MM.1S (cell line): ENCODE measurements around the gene PRF1.

Experiments used
- DNase-seq: peaks from one replicate; pipeline ENCODE4 v3.0.0-alpha.2; 2015
- H2AFZ ChIP-seq: fragments of 300-600 bp; sonication (generic); 2 replicates; pipeline ENCODE4 v1.6.0; 2016; ENCODE audit warnings: antibody characterized with exemption, low read length
- H3F3A ChIP-seq: fragments of 300-600 bp; sonication (generic); 2 replicates; pipeline ENCODE4 v1.6.1; 2016; ENCODE audit warnings: mild to moderate bottlenecking, antibody characterized with exemption, low read length, moderate library complexity, mixed read lengths; ENCODE audit not compliant: insufficient read depth
- H3K27ac ChIP-seq: fragments of 300-600 bp; sonication (generic); 2 replicates; pipeline ENCODE4 v1.5.1; 2016; ENCODE audit warnings: mild to moderate bottlenecking, low read length
- H3K27me3 ChIP-seq: fragments of 300-600 bp; sonication (generic); replicated peaks from 2 replicates; pipeline ENCODE4 v1.6.0; 2016; ENCODE audit warnings: low read length; ENCODE audit not compliant: insufficient read depth
- H3K36me3 ChIP-seq: fragments of 300-600 bp; sonication (generic); replicated peaks from 2 replicates; pipeline ENCODE4 v1.6.1; 2016; ENCODE audit warnings: mild to moderate bottlenecking, low read length, mixed read lengths; ENCODE audit not compliant: insufficient read depth
- H3K4me1 ChIP-seq: fragments of 300-600 bp; sonication (generic); 2 replicates; pipeline ENCODE4 v1.6.1; 2016; ENCODE audit warnings: low read length, mixed read lengths
- H3K4me2 ChIP-seq: fragments of 300-600 bp; sonication (generic); 2 replicates; pipeline ENCODE4 v1.6.0; 2016; ENCODE audit warnings: low read depth, low read length
- H3K4me3 ChIP-seq: fragments of 300-600 bp; sonication (generic); 2 replicates; pipeline ENCODE4 v1.5.1; 2016; ENCODE audit warnings: low read length, mixed read lengths
- H3K79me2 ChIP-seq: fragments of 300-600 bp; sonication (generic); 2 replicates; pipeline ENCODE4 v1.6.1; 2016; ENCODE audit warnings: mixed run types, low read length, mixed read lengths
- H3K9ac ChIP-seq: fragments of 300-600 bp; sonication (generic); 2 replicates; pipeline ENCODE4 v1.6.1; 2016; ENCODE audit warnings: low read length, mixed read lengths
- H3K9me2 ChIP-seq: fragments of 300-600 bp; sonication (generic); replicated peaks from 2 replicates; pipeline ENCODE4 v1.6.1; 2016; ENCODE audit warnings: mild to moderate bottlenecking, low read length, mixed read lengths; ENCODE audit not compliant: insufficient read depth
- H3K9me3 ChIP-seq: fragments of 300-600 bp; sonication (generic); replicated peaks from 2 replicates; pipeline ENCODE4 v1.6.1; 2016; ENCODE audit warnings: mild to moderate bottlenecking, low read length, mixed read lengths; ENCODE audit not compliant: insufficient read depth
- H4K20me1 ChIP-seq: fragments of 300-600 bp; sonication (generic); 2 replicates; pipeline ENCODE4 v1.6.1; 2016; ENCODE audit warnings: mild to moderate bottlenecking, low read length, moderate library complexity, mixed read lengths; ENCODE audit not compliant: insufficient read depth
- CTCF ChIP-seq: fragments of 300-600 bp; sonication (generic); IDR thresholded peaks from 2 replicates; pipeline ENCODE4 v1.5.1; 2016; ENCODE audit warnings: antibody characterized with exemption, low read length, mixed read lengths
- EZH2 ChIP-seq: fragments of 300-600 bp; sonication (generic); optimal IDR thresholded peaks from 2 replicates; pipeline ENCODE3; 2017; ENCODE audit warnings: low read depth, mild to moderate bottlenecking, antibody characterized with exemption, low read length, mixed read lengths
- EZH2phosphoT487 ChIP-seq: fragments of 300-600 bp; sonication (generic); IDR thresholded peaks from 2 replicates; pipeline ENCODE4 v1.6.1; 2018; ENCODE audit warnings: antibody characterized with exemption, low read length

Gene PRF1

GRCh38 chr10:70587045-70587658 is 15.4 kb downstream of the PRF1 start:
- H3K27me3 ChIP-seq = no peaks in the 10 kb centered on the region
- no peaks in the 10 kb centered on the region for H3F3A ChIP-seq
- H3K9me2 ChIP-seq = no peaks in the 10 kb centered on the region
- no peaks in the 10 kb centered on the region for H3K79me2 ChIP-seq
- no peaks in the 10 kb centered on the region for H3K36me3 ChIP-seq
- DNase-seq = no peak
- H3K4me3 ChIP-seq = no peak overlapping the region
- H3K27ac ChIP-seq = no peak overlapping the region
- no peak overlapping the region for H3K4me2 ChIP-seq
- TF ChIP-seq CTCF = no peak
- no peak for TF ChIP-seq EZH2phosphoT487
- TF ChIP-seq EZH2 = no peak
- H4K20me1 ChIP-seq = no peaks in the 10 kb centered on the region
- H3K4me1 ChIP-seq = no peaks in the 10 kb centered on the region
- no peak overlapping the region for H2AFZ ChIP-seq
- no peak overlapping the region for H3K9ac ChIP-seq
- no peaks in the 10 kb centered on the region for H3K9me3 ChIP-seq

GRCh38 chr10:70586348-70586930 is 16.1 kb downstream of the PRF1 start:
- no peaks in the 10 kb centered on the region for H4K20me1 ChIP-seq
- no peaks in the 10 kb centered on the region for H3K79me2 ChIP-seq
- H3K36me3 ChIP-seq = no peaks in the 10 kb centered on the region
- H3K27ac ChIP-seq = no peak overlapping the region
- H3K4me2 ChIP-seq = no peak overlapping the region
- H3K9me2 ChIP-seq = no peaks in the 10 kb centered on the region
- H3K4me3 ChIP-seq = no peak overlapping the region
- TF ChIP-seq EZH2phosphoT487 = no peak
- TF ChIP-seq CTCF = no peak
- no peak for TF ChIP-seq EZH2
- no peaks in the 10 kb centered on the region for H3K9me3 ChIP-seq
- no peaks in the 10 kb centered on the region for H3K4me1 ChIP-seq
- H3K9ac ChIP-seq = no peak overlapping the region
- no peaks in the 10 kb centered on the region for H3F3A ChIP-seq
- DNase-seq = no peak
- H2AFZ ChIP-seq = no peak overlapping the region
- H3K27me3 ChIP-seq = no peaks in the 10 kb centered on the region

GRCh38 chr10:70585578-70586169 is 16.9 kb downstream of the PRF1 start:
- H3K27ac ChIP-seq = no peak overlapping the region
- H3K4me1 ChIP-seq = no peaks in the 10 kb centered on the region
- no peak overlapping the region for H2AFZ ChIP-seq
- no peak for TF ChIP-seq EZH2phosphoT487
- TF ChIP-seq EZH2 = no peak
- no peak for TF ChIP-seq CTCF
- no peaks in the 10 kb centered on the region for H3F3A ChIP-seq
- no peaks in the 10 kb centered on the region for H3K9me3 ChIP-seq
- H3K4me2 ChIP-seq = no peak overlapping the region
- DNase-seq = no peak
- no peaks in the 10 kb centered on the region for H3K36me3 ChIP-seq
- H3K9me2 ChIP-seq = no peaks in the 10 kb centered on the region
- H4K20me1 ChIP-seq = no peaks in the 10 kb centered on the region
- no peaks in the 10 kb centered on the region for H3K79me2 ChIP-seq
- no peaks in the 10 kb centered on the region for H3K27me3 ChIP-seq
- no peak overlapping the region for H3K9ac ChIP-seq
- no peak overlapping the region for H3K4me3 ChIP-seq
